SK-N-MC (cell line): Measurements from ENCODE around the gene RANBP17.

Source experiments
- EZH2 ChIP-seq: fragments of 200-600 bp; sonication (generic); IDR thresholded peaks from one replicate; pipeline ENCODE4 v1.6.1; 2017; ENCODE audit warnings: antibody characterized with exemption
- FOXP2 ChIP-seq: optimal IDR thresholded peaks from 2 replicates; pipeline ENCODE3; 2011; ENCODE audit warnings: mild to moderate bottlenecking, moderate library complexity; ENCODE audit not compliant: insufficient read depth; ENCODE audit errors: extremely low read length, control extremely low read depth
- POLR2AphosphoS5 ChIP-seq: IDR thresholded peaks from 2 replicates; pipeline ENCODE4 v1.6.1; 2012; ENCODE audit warnings: mild to moderate bottlenecking, low read depth, low read length, borderline replicate concordance

DNA sequence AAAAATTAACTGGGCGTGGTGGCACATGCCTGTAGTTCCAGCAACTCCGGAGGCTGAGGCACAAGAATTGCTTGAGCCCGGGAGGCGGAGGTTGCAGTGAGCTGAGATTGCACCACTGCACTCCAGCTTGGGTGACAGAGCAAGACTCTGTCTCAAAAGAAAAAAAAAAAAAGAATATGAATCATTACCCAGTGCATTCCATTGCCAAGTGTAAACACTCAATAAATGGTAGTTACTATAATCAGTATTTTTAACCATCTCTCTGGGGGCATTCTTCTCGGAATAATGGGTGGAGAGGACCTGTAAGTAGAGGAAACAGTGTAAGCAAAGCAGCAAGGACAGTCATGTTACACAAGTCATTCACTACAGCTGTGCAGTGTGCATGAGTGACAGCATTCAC is 13.8 kb upstream of the RANBP17 start:
- TF ChIP-seq EZH2 (no peak), POLR2AphosphoS5 (no peak), FOXP2 (no peak)
